OCI-LY7 (cell line): ENCODE results near the gene WDR86. TPM values are rescaled to one million over a fixed set of nuclear protein-coding genes. Genes with fewer than 3 reads are reported as not detected.

ENCODE experiments used
- BruUV-seq: library from RNA; stranded (reverse); fragments of 400-500 nt; replicated peaks from 2 replicates; lab custom pipeline; 2021; lab: Mats Ljungman, UMichigan
- CTCF ChIA-PET: fragments of 300-600 bp; sonication (Branson Sonifier 250); formaldehyde crosslinking; loops from one replicate; lab custom pipeline; 2022; ENCODE audit warnings: antibody characterized with exemption; ENCODE audit not compliant: unreplicated experiment; lab: Charles Lee
- POLR2A ChIA-PET: fragments of 300-600 bp; sonication (Branson Sonifier 250); formaldehyde crosslinking; loops from one replicate; lab custom pipeline; 2022; ENCODE audit warnings: antibody characterized with exemption; lab: Charles Lee
- DNase-seq: peaks from one replicate; pipeline ENCODE4 v3.0.0-alpha.2; 2015; ENCODE audit warnings: low spot score
- H2AFZ ChIP-seq: fragments of 200-600 bp; sonication (generic), shearing (Covaris generic); 2 replicates; pipeline ENCODE4 v1.6.1; 2014; ENCODE audit warnings: mild to moderate bottlenecking, antibody characterized with exemption, low read length, moderate library complexity
- H3K27ac ChIP-seq: fragments of 200-600 bp; sonication (generic); 2 replicates; pipeline ENCODE4 v1.5.1; 2014; ENCODE audit warnings: mixed run types, low read depth, mild to moderate bottlenecking, moderate library complexity, low read length, inconsistent platforms; ENCODE audit not compliant: poor library complexity, severe bottlenecking
- H3K36me3 ChIP-seq: fragments of 200-600 bp; sonication (generic); 2 replicates; pipeline ENCODE4 v1.6.1; 2014; ENCODE audit warnings: mild to moderate bottlenecking, antibody characterized with exemption, low read length, moderate library complexity, mixed read lengths; ENCODE audit not compliant: insufficient read depth
- H3K4me1 ChIP-seq: fragments of 200-600 bp; sonication (generic); 2 replicates; pipeline ENCODE4 v1.5.1; 2014; ENCODE audit warnings: mild to moderate bottlenecking, low read length; ENCODE audit not compliant: insufficient read depth, poor library complexity, severe bottlenecking
- H3K4me2 ChIP-seq: fragments of 200-600 bp; sonication (generic); 2 replicates; pipeline ENCODE4 v1.6.1; 2014; ENCODE audit warnings: mild to moderate bottlenecking, low read length
- H3K4me3 ChIP-seq: fragments of 200-600 bp; sonication (generic); 2 replicates; pipeline ENCODE4 v1.5.1; 2014; ENCODE audit warnings: mild to moderate bottlenecking, low read depth, low read length; ENCODE audit not compliant: poor library complexity, severe bottlenecking
- H3K79me2 ChIP-seq: fragments of 200-600 bp; sonication (generic); 2 replicates; pipeline ENCODE4 v1.6.1; 2016; ENCODE audit warnings: low read depth, mild to moderate bottlenecking, low read length, moderate library complexity, mixed read lengths; ENCODE audit not compliant: insufficient read depth
- H3K9me2 ChIP-seq: fragments of 200-600 bp; sonication (generic); 2 replicates; pipeline ENCODE4 v1.6.1; 2016; ENCODE audit warnings: mild to moderate bottlenecking, low read length, mixed read lengths; ENCODE audit not compliant: insufficient read depth
- H3K9me3 ChIP-seq: fragments of 200-600 bp; sonication (generic); 2 replicates; pipeline ENCODE4 v1.6.1; 2014; ENCODE audit warnings: mild to moderate bottlenecking, mixed run types, low read length, mixed read lengths
- H4K20me1 ChIP-seq: fragments of 200-600 bp; sonication (generic); 2 replicates; pipeline ENCODE4 v1.6.1; 2014; ENCODE audit warnings: mild to moderate bottlenecking, antibody characterized with exemption, low read length, moderate library complexity, mixed read lengths; ENCODE audit not compliant: insufficient read depth
- EZH2phosphoT487 ChIP-seq: fragments of 200-600 bp; sonication (generic); IDR thresholded peaks from 2 replicates; pipeline ENCODE4 v1.6.1; 2018; ENCODE audit warnings: low read depth, borderline replicate concordance, mild to moderate bottlenecking, mixed run types, antibody characterized with exemption, low read length, moderate library complexity, mixed read lengths
- intact Hi-C: fragments of 100-400 bp; cut with micrococcal nuclease; formaldehyde crosslinking; loops from one replicate; pipeline ENCODE4 v1.10.0; 2022; ENCODE audit not compliant: unreplicated experiment
- total RNA-seq, 2 experiments: library from RNA; depleted of rRNA in 1 of 2; stranded (reverse); fragments of >200 nt in 1 of 2; shearing (Covaris generic) in 1 of 2; gene quantifications; 2 replicates each; pipeline ENCODE4 v1.2.3, GENCODE V29; 2014 to 2022
- TF ChIP-seq, protein P1 (sequence below): fragments of 200-600 bp; sonication (generic); conservative IDR thresholded peaks from 2 replicates; pipeline ENCODE4 v1.5.1; 2014; ENCODE audit warnings: mild to moderate bottlenecking, antibody characterized with exemption, low read length, moderate library complexity, mixed read lengths

Gene WDR86
- total RNA-seq, 2 experiments from 2014 or later = 0.44 to 0.51 TPM

DNA sequence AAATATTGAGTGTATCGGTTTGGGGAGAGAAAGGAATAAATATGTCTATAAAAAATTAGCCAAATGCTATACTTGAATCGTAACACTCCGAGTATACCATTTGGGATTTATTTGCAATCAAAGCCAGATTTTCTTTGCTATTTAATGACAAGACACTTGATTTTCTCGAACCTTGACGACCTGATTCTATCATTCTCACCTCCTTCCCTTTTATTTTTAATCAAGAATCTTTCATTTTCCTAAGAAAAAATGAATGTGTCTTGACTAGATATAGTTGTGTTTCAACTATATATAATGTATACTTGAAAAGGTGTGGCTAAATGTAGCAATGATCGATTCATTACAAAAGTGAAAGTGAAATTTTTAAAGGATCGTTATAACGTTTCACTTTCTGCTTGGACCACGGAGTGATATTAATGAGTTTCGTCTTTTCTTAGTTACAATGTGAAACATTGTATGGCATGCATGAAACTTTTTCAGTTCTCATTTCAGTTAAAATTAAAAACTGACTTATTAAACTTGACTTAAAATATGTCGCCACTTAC lies 67.7 kb downstream of the WDR86 start:
- Histone ChIP-seq H3K79me2 (peaks cover 20% of the 10 kb centered on the region), H3K27ac (peak overlapping the region; percentile 60), H2AFZ (peak overlapping the region; percentile 56), H3K36me3 (peaks cover 34% of the 10 kb centered on the region), H3K4me1 (peaks cover 30% of the 10 kb centered on the region), H3K4me3 (peak overlapping the region; percentile 84), H3K9me2 (no peaks in the 10 kb centered on the region), H3K4me2 (peak overlapping the region; percentile 85), H3K9me3 (peaks cover 5% of the 10 kb centered on the region; the same call in 1 of the 2 replicates), H4K20me1 (no peaks in the 10 kb centered on the region)
- ChIA-PET CTCF (interaction anchor here (1.0 kb wide), 1 partner anchor 16 kb away, joined by 3 read pairs; no protein-coding TSS in a partner anchor), POLR2A (interaction anchor here (0.6 to 1.4 kb wide), 5 partner anchors 9 to 974 kb away, joined by 3 to 5 read pairs (median 3); no protein-coding TSS in a partner anchor)
- TSS peak; percentile 83 for BruUV-seq
- DNase-seq = peak; percentile 30
- intact Hi-C loops = loop anchor here (10.0 kb wide), 1 partner anchor 1093 kb away; the partner anchor contains the start of gene KMT2C
- TF ChIP-seq, protein P1, sequence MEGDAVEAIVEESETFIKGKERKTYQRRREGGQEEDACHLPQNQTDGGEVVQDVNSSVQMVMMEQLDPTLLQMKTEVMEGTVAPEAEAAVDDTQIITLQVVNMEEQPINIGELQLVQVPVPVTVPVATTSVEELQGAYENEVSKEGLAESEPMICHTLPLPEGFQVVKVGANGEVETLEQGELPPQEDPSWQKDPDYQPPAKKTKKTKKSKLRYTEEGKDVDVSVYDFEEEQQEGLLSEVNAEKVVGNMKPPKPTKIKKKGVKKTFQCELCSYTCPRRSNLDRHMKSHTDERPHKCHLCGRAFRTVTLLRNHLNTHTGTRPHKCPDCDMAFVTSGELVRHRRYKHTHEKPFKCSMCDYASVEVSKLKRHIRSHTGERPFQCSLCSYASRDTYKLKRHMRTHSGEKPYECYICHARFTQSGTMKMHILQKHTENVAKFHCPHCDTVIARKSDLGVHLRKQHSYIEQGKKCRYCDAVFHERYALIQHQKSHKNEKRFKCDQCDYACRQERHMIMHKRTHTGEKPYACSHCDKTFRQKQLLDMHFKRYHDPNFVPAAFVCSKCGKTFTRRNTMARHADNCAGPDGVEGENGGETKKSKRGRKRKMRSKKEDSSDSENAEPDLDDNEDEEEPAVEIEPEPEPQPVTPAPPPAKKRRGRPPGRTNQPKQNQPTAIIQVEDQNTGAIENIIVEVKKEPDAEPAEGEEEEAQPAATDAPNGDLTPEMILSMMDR = no peak
- TF ChIP-seq EZH2phosphoT487 = no peak

DNA sequence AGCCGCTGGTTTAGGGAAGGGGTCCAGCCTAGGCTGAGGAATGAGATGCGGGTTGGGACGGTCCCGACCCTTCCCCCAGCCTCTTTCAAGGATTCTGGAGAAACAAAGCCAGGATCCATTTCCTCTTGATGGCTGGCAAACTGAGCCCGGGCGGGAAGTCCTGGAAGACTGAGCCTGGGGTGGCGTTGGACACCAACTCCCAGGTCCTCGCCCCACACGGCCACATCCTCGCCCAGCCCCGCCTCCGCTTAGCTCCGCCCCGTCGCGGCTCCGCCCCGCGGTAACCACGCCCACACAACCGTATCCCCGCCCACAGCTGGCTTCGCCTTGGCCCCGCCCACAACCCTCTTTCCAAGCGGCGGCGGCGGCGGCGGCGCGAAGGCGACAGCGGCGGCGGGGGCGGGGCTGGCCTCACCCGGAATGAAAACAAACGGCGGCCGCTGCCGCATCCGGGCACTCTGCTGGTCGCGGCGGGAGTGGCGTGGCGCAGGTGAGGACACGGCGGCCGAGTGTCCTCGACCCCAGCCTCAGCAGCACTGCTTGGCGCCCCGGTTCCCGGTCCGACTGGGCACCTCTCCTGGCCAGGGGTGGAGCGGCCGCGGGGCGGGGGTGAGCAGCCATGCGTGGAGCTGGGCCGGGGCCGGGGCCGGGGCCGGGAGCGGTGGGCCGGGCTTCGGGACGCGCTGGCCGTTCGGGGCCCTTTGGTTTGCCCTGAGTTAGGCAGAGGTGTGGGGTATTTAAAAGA lies 68.3 kb downstream of the WDR86 start, which contains the start of gene NUB1:
NUB1 (plus strand) TSS at position 456 of the 745 bp plus-strand sequence. CDS start 3,538 bp downstream, outside the sequence.
- Histone ChIP-seq H3K4me2 (peak within 1 kb of the TSS; percentile 85), H3K9me2 (no peaks in the 10 kb centered on the region), H3K4me1 (peaks cover 27% of the 10 kb centered on the region), H3K27ac (peak within 1 kb of the TSS; percentile 60), H4K20me1 (no peaks in the 10 kb centered on the region), H3K9me3 (peaks cover 5% of the 10 kb centered on the region; the same call in 1 of the 2 replicates), H3K36me3 (peaks cover 29% of the 10 kb centered on the region), H2AFZ (peak within 1 kb of the TSS; percentile 56), H3K79me2 (peaks cover 20% of the 10 kb centered on the region), H3K4me3 (peak within 1 kb of the TSS; percentile 84)
- ChIA-PET POLR2A (interaction anchor here (0.6 to 1.4 kb wide), 5 partner anchors 9 to 288 kb away, joined by 3 to 5 read pairs (median 3); no protein-coding TSS in a partner anchor), CTCF (interaction anchor here (1.0 kb wide), 1 partner anchor 16 kb away, joined by 3 read pairs; no protein-coding TSS in a partner anchor)
- intact Hi-C loops = loop anchor here (1.0 to 10.0 kb wide), 2 partner anchors 9 to 1093 kb away; partner anchors contain the start of gene KMT2C
- TF ChIP-seq EZH2phosphoT487 = no peak
- TF ChIP-seq, protein P1 = no peak
- DNase-seq = peak; percentile 91
- no TSS peak for BruUV-seq
